HUES64 (cell line): ENCODE data around the gene SETBP1.

Experiments used
- H3K27ac ChIP-seq: 2 replicates; pipeline ENCODE4 v1.7.0; 2013; ENCODE audit warnings: low read depth, low read length, inconsistent platforms
- H3K27me3 ChIP-seq: 2 replicates; pipeline ENCODE4 v1.6.1; 2013; ENCODE audit warnings: mild to moderate bottlenecking, low read length; ENCODE audit not compliant: insufficient read depth
- H3K36me3 ChIP-seq: 2 replicates; pipeline ENCODE4 v1.6.1; 2013; ENCODE audit warnings: mild to moderate bottlenecking, low read length; ENCODE audit not compliant: insufficient read depth
- H3K4me1 ChIP-seq: 2 replicates; pipeline ENCODE4 v1.6.1; 2013; ENCODE audit warnings: mild to moderate bottlenecking, low read length, moderate library complexity; ENCODE audit not compliant: insufficient read depth
- H3K4me3 ChIP-seq: 2 replicates; pipeline ENCODE4 v1.5.1; 2013; ENCODE audit warnings: mild to moderate bottlenecking, low read length, moderate library complexity
- H3K9ac ChIP-seq: 2 replicates; pipeline ENCODE4 v1.6.1; 2013; ENCODE audit warnings: mild to moderate bottlenecking, low read depth, low read length
- H3K9me3 ChIP-seq: 2 replicates; pipeline ENCODE4 v1.6.1; 2013; ENCODE audit warnings: low read depth, low read length; ENCODE audit not compliant: insufficient read depth
- WGBS: fragments of 150-250, 120-280 bp; methylation state at CpG from one replicate; pipeline ENCODE4 v1.1.7; 2013; ENCODE audit warnings: missing lambda C conversion rate; 5-methylcytosine and 5-hydroxymethylcytosine counted together

The SETBP1 gene

GRCh38 chr18:44781886-44782285 is 101.2 kb downstream of the SETBP1 start:
- H3K36me3 ChIP-seq = no peaks in the 10 kb centered on the region
- no peak overlapping the region for H3K27ac ChIP-seq
- no peak overlapping the region for H3K9ac ChIP-seq
- no peaks in the 10 kb centered on the region for H3K9me3 ChIP-seq
- H3K27me3 ChIP-seq = no peaks in the 10 kb centered on the region
- H3K4me1 ChIP-seq = peaks cover 21% of the 10 kb centered on the region; the same call in 1 of the 2 replicates
- 17% methylated on average over 1 of the region's 3 CpGs for WGBS
- no peak overlapping the region for H3K4me3 ChIP-seq

- 91% methylated on average over 3 of the region's 5 CpGs for WGBS
- H3K9ac ChIP-seq = no peak overlapping the region
Observed at GRCh38 chr18:44782617-44783016, 101.9 kb downstream of the SETBP1 start.

GRCh38 chr18:44783371-44783770 is 102.7 kb downstream of the SETBP1 start:
- H3K9me3 ChIP-seq = no peaks in the 10 kb centered on the region
- H3K4me1 ChIP-seq = peaks cover 19% of the 10 kb centered on the region; the same call in 1 of the 2 replicates
- H3K4me3 ChIP-seq = no peak overlapping the region
- H3K36me3 ChIP-seq = no peaks in the 10 kb centered on the region
- no peaks in the 10 kb centered on the region for H3K27me3 ChIP-seq
- no peak overlapping the region for H3K9ac ChIP-seq
- WGBS = no CpG with 5 or more reads among the region's 1 CpG
- no peak overlapping the region for H3K27ac ChIP-seq

More at GRCh38 chr18:44782617-44783016, 101.9 kb downstream of the SETBP1 start:
- Histone ChIP-seq H3K36me3 (no peaks in the 10 kb centered on the region), H3K27me3 (no peaks in the 10 kb centered on the region), H3K4me3 (no peak overlapping the region), H3K9me3 (no peaks in the 10 kb centered on the region), H3K27ac (no peak overlapping the region), H3K4me1 (peaks cover 19% of the 10 kb centered on the region; the same call in 1 of the 2 replicates)

GRCh38 chr18:44786257-44786656 is 105.6 kb downstream of the SETBP1 start:
- Histone ChIP-seq H3K27ac (no peak overlapping the region), H3K27me3 (no peaks in the 10 kb centered on the region)

GRCh38 chr18:44786688-44787087 is 106.0 kb downstream of the SETBP1 start:
- Histone ChIP-seq H3K9ac (no peak overlapping the region), H3K27ac (no peak overlapping the region), H3K36me3 (no peaks in the 10 kb centered on the region), H3K4me1 (peaks cover 25% of the 10 kb centered on the region; the same call in 1 of the 2 replicates), H3K4me3 (no peak overlapping the region), H3K27me3 (no peaks in the 10 kb centered on the region), H3K9me3 (no peaks in the 10 kb centered on the region)
- WGBS = 91% methylated on average over 6 of the region's 6 CpGs

More at GRCh38 chr18:44786257-44786656, 105.6 kb downstream of the SETBP1 start:
- Histone ChIP-seq H3K4me3 (no peak overlapping the region), H3K9me3 (no peaks in the 10 kb centered on the region), H3K4me1 (peaks cover 26% of the 10 kb centered on the region; the same call in 1 of the 2 replicates), H3K36me3 (no peaks in the 10 kb centered on the region), H3K9ac (no peak overlapping the region)

GRCh38 chr18:44788334-44788733 is 107.6 kb downstream of the SETBP1 start:
- Histone ChIP-seq H3K9ac (no peak overlapping the region), H3K27me3 (no peaks in the 10 kb centered on the region), H3K9me3 (no peaks in the 10 kb centered on the region), H3K36me3 (no peaks in the 10 kb centered on the region), H3K27ac (no peak overlapping the region), H3K4me1 (peaks cover 23% of the 10 kb centered on the region), H3K4me3 (no peak overlapping the region)
- WGBS = no CpG with 5 or more reads among the region's 1 CpG

GRCh38 chr18:44789710-44790109 is 109.0 kb downstream of the SETBP1 start:
- Histone ChIP-seq H3K27me3 (no peaks in the 10 kb centered on the region), H3K9ac (no peak overlapping the region), H3K4me1 (peaks cover 23% of the 10 kb centered on the region), H3K4me3 (no peak overlapping the region), H3K9me3 (no peaks in the 10 kb centered on the region), H3K36me3 (no peaks in the 10 kb centered on the region), H3K27ac (no peak overlapping the region)
- WGBS = 84% methylated on average over 2 of the region's 4 CpGs

- WGBS = 93% methylated on average over 3 of the region's 4 CpGs
Observed at GRCh38 chr18:44790860-44791259, 110.2 kb downstream of the SETBP1 start.

GRCh38 chr18:44791520-44791919 is 110.8 kb downstream of the SETBP1 start:
- Histone ChIP-seq H3K27me3 (no peaks in the 10 kb centered on the region), H3K4me3 (no peak overlapping the region), H3K27ac (no peak overlapping the region), H3K4me1 (peaks cover 23% of the 10 kb centered on the region), H3K9ac (no peak overlapping the region), H3K36me3 (no peaks in the 10 kb centered on the region), H3K9me3 (no peaks in the 10 kb centered on the region)
- 93% methylated on average over 8 of the region's 8 CpGs for WGBS

More at GRCh38 chr18:44790860-44791259, 110.2 kb downstream of the SETBP1 start:
- H3K4me3 ChIP-seq = no peak overlapping the region
- no peaks in the 10 kb centered on the region for H3K36me3 ChIP-seq
- no peak overlapping the region for H3K9ac ChIP-seq
- H3K9me3 ChIP-seq = no peaks in the 10 kb centered on the region
- H3K4me1 ChIP-seq = peaks cover 23% of the 10 kb centered on the region
- H3K27me3 ChIP-seq = no peaks in the 10 kb centered on the region
- H3K27ac ChIP-seq = no peak overlapping the region

- H3K9ac ChIP-seq = no peak overlapping the region
- H3K27me3 ChIP-seq = no peaks in the 10 kb centered on the region
- peaks cover 23% of the 10 kb centered on the region for H3K4me1 ChIP-seq
- H3K36me3 ChIP-seq = no peaks in the 10 kb centered on the region
- H3K4me3 ChIP-seq = no peak overlapping the region
- H3K9me3 ChIP-seq = no peaks in the 10 kb centered on the region
- WGBS = 87% methylated on average over 6 of the region's 8 CpGs
- H3K27ac ChIP-seq = no peak overlapping the region
Observed at GRCh38 chr18:44792456-44793061, 111.9 kb downstream of the SETBP1 start.

- Histone ChIP-seq H3K4me1 (peaks cover 23% of the 10 kb centered on the region), H3K27me3 (no peaks in the 10 kb centered on the region)
- WGBS = 83% methylated on average over 2 of the region's 2 CpGs
Observed at GRCh38 chr18:44793194-44793593, 112.5 kb downstream of the SETBP1 start.

GRCh38 chr18:44793685-44794084 is 113.0 kb downstream of the SETBP1 start:
- Histone ChIP-seq H3K36me3 (no peaks in the 10 kb centered on the region; the same call in 1 of the 2 replicates), H3K27ac (no peak overlapping the region), H3K4me3 (no peak overlapping the region), H3K9ac (no peak overlapping the region), H3K27me3 (no peaks in the 10 kb centered on the region), H3K4me1 (peaks cover 23% of the 10 kb centered on the region), H3K9me3 (no peaks in the 10 kb centered on the region)
- 95% methylated on average over 1 of the region's 1 CpG for WGBS

More at GRCh38 chr18:44793194-44793593, 112.5 kb downstream of the SETBP1 start:
- no peak overlapping the region for H3K27ac ChIP-seq
- H3K9ac ChIP-seq = no peak overlapping the region
- H3K9me3 ChIP-seq = no peaks in the 10 kb centered on the region
- H3K4me3 ChIP-seq = no peak overlapping the region
- no peaks in the 10 kb centered on the region; the same call in 1 of the 2 replicates for H3K36me3 ChIP-seq
